ENCODE results near the gene CA12.

DNA sequence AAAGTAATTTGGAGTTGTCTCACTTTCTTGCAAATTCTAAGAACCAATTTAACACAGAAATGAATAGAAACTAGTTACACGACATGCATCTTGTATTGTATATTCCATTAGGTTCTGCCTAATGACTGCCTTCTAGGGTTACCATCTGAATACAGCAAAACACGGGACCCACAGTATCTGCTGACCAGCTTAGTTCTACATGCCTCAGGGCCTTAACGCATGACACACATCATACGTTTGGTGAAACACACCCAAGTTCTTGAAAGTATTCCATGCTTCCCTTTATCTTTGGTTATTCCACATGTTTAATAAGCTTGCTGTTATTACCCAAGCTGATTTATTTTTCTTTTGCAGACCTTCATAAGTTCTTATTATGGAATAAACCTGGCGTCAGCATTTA lies 76.4 kb downstream of the CA12 start:
- TF ChIP-seq, protein P1, sequence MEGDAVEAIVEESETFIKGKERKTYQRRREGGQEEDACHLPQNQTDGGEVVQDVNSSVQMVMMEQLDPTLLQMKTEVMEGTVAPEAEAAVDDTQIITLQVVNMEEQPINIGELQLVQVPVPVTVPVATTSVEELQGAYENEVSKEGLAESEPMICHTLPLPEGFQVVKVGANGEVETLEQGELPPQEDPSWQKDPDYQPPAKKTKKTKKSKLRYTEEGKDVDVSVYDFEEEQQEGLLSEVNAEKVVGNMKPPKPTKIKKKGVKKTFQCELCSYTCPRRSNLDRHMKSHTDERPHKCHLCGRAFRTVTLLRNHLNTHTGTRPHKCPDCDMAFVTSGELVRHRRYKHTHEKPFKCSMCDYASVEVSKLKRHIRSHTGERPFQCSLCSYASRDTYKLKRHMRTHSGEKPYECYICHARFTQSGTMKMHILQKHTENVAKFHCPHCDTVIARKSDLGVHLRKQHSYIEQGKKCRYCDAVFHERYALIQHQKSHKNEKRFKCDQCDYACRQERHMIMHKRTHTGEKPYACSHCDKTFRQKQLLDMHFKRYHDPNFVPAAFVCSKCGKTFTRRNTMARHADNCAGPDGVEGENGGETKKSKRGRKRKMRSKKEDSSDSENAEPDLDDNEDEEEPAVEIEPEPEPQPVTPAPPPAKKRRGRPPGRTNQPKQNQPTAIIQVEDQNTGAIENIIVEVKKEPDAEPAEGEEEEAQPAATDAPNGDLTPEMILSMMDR (IDR thresholded peaks at IDR 0.05; ENCODE audit: control extremely low read depth in 1 of 3, insufficient read depth in 1 of 3, low read depth in 1 of 3, low read length in 3 of 3): no peak
- TF ChIP-seq EZH2 (IDR thresholded peaks at IDR 0.05; ENCODE audit: low read depth, low read length, severe bottlenecking) (no peak), SIX5 (IDR thresholded peaks at IDR 0.05; ENCODE audit: low read depth, low read length) (no peak), RAD21 (IDR thresholded peaks at IDR 0.05 in 1 of 2, conservative IDR thresholded peaks at IDR 0.05 in 1 of 2; ENCODE audit: low read depth in 2 of 2, low read length in 2 of 2) (no peak), CHD2 (IDR thresholded peaks at IDR 0.05; ENCODE audit: low read length) (no peak), TAF1 (IDR thresholded peaks at IDR 0.05; ENCODE audit: low read depth, low read length) (no peak), HDAC2 (IDR thresholded peaks at IDR 0.05; ENCODE audit: borderline replicate concordance in 1 of 2, low read depth in 2 of 2, low read length in 2 of 2) (no peak), JUN (IDR thresholded peaks at IDR 0.05; ENCODE audit: low read depth, low read length) (no peak), YY1 (IDR thresholded peaks at IDR 0.05; ENCODE audit: low read depth, low read length) (no peak), EP300 (IDR thresholded peaks at IDR 0.05; ENCODE audit: borderline replicate concordance in 1 of 2, low read depth in 2 of 2, low read length in 2 of 2) (no peak)
